Placental epithelial cell (primary cell): Measurements from ENCODE around the gene JUNB. TPM values are rescaled to one million over a fixed set of nuclear protein-coding genes. Genes with fewer than 3 reads are reported as not detected.

ENCODE experiments used
- small RNA-seq: library from RNA; depleted of rRNA; stranded (forward); fragments of <200 nt; gene quantifications from one replicate; pipeline ENCODE3, GENCODE V24; 2012
- total RNA-seq: library from RNA; depleted of rRNA; stranded (reverse); fragments of >200 nt; gene quantifications from 2 replicates; pipeline ENCODE4 v1.2.3, GENCODE V29; 2012

JUNB gene
- 91.9 and 180 TPM in 2 replicates for total RNA-seq

GRCh38 chr19:12791345-12792050 is at the start of gene JUNB:
TSS of gene JUNB (plus strand) at chr19:12791486. CDS start at chr19:12791772, 286 bp downstream.

GRCh38 chr19:12751635-12752034 is 39.7 kb upstream of the JUNB start, which contains the start of gene BEST2:
TSS of gene BEST2 (plus strand) at chr19:12751791. CDS start at chr19:12752593, 802 bp downstream.

DNA sequence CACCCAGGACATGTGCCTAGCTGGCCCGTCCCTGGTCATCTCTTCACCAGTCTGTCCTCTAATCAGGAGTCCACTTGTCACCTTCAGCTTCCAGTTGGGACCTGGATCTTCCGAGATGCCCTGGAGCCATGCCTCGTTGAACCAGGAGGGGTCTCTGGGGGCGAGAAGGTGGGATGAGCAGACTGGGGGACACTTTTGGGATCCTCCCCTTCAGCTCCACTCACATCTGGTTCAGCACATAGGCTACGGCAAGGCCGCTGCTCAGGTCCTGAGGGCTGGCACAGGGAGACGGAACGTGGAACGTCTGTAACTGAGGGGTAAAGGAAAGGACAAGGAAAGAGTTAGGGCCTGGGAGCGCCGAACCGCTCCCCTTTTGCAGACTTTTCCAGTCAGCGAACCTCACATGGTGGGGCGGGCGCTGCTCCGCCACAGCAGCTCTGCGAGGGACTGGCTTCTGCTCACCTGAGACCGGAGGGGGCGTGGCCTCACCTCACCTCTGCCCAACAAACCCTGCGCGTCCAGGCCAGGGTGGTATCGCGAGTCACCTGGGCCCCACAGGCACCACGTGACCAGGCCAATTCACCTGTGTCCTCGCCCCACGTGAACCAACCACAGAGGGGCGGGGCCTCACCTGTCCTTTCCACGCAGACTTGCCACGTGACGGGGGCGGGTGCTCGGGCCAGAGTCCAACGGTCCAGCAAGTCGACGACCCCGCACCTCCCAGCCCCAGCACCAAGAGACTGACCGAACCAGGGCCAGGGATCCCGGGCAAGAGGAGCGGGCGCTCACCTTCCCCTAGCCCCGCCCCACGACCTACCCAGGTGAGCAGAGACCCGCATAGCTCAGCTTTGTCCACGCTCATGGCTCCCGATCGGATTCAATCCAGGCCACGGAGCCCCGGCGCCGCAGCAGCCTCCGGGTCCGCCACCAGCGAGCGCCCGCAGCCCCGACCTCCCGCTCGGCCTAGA is 16.4 kb upstream of the JUNB start, which contains the start of gene HOOK2:
Gene HOOK2 (minus strand): TSS at position 965 of the 968 bp plus-strand sequence. CDS start 103 bp downstream, at position 862.

GRCh38 chr19:12801466-12802266 is 10.4 kb downstream of the JUNB start, which contains the start of the genes PRDX2 and THSD8:
TSS of gene PRDX2 (minus strand) at chr19:12801800. CDS start at chr19:12801261, 539 bp downstream.
TSS of gene THSD8 (plus strand) at chr19:12802069. CDS start at chr19:12802072, 3 bp downstream.

DNA sequence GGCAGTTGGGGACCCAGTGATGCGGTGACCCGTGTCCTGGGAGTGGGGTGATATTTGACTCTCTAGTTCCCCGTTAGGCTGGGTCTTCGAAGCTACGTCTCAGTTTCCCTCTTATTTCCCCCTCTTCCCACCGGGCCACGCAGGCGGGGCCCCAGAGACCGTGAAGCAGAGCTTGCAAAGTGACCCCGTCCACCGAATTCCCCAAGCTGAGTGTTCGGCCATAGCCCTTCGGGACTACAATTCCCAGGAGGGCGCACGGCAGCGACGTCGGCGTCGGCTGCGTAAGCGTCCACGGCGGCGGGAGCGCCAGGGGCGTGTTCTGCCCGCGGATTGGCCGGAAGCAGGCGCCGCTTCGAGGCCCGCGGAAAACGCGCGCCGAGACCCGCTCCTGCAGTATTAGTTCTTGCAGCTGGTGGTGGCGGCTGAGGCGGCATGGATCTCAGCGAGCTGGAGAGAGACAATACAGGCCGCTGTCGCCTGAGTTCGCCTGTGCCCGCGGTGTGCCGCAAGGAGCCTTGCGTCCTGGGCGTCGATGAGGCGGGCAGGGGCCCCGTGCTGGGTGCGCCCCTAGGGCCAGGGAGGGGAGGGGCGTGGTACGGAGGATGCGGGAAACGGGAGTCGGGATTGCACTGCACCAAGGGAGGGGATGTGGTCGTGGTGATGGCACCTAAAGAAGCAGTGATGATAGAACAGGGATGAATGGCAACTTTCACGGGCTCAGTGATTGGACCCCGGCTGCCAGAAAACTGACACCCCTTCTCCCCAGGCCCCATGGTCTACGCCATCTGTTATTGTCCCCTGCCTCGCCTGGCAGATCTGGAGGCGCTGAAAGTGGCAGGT is 15.2 kb downstream of the JUNB start, which contains the start of gene RNASEH2A:
Gene RNASEH2A (plus strand): TSS at position 343 of the 840 bp plus-strand sequence. CDS start 90 bp downstream, at position 433.

DNA sequence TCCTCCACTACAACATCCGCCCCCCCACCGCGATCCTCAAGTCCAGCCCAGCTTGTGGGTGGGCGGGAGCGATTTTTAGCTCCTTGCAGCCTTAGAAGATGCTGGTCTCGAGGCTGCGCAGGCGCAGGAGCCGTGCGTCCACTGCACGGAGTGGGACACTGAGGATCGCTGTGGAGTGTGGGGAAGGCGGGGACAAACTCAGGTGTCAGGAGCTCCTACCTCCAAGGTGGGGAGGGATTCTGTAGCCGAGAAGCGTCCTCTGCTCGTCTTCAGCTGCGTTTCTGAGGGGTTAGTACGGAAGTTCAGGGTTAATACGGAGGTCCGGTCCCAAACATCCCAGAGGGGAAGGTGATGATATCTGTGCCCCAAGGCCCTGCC is 43.3 kb downstream of the JUNB start, which contains the start of gene RTBDN:
Gene RTBDN (minus strand): TSS at position 14 of the 378 bp plus-strand sequence. CDS start 4,600 bp downstream, outside the sequence.

DNA sequence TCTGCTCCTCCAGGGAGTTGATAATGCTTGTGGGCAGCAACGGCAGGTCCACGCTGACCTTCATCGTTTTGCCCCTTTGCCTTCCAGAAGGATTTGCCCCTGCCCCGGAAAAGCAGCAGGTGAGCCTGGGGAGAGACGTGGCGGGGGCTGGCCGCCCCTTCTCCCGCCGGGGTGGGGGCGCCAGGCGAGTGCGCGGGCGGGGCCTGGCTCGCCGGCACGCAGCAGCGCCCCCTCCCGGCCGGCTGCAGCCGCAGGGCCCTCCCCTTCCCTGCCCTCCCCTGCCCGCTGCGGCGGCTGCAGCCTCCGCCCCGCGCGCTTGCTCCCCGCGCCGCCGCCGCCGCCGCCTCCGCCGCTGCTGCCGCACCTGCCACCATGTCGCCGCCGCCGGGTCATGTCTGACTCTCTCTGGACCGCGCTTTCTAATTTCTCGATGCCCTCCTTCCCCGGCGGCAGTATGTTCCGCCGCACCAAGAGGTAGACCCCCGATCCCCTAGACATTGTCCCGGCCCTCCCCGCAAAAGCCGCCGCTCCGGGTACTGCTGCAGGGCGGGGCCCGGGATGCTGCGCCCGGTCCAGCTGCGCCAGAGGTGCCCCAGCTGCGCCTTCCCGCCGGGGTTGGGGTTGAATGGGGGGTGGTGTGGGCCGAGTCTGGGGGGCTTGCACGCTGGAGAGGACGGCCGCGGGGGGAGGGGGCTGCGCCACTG is 47.0 kb downstream of the JUNB start, which contains the start of gene MAST1:
Gene MAST1 (plus strand): TSS at position 334 of the 704 bp plus-strand sequence. CDS start 58 bp downstream, at position 392.

Small RNA genes lying within 50 kb of the gene (small RNA-seq; reads per million reads assigned to genes)
- 0.23 reads per million for gene MIR5684

Other genes starting within 250 kb of the JUNB start
- 8.7 and 12.6 TPM in 2 replicates for gene ZNF564, start 240.0 kb upstream of the JUNB start, total RNA-seq
- 8.9 and 9.4 TPM in 2 replicates for gene ZNF490, start 180.7 kb upstream of the JUNB start, total RNA-seq
- 12.6 and 14.0 TPM in 2 replicates for gene ZNF791, start 180.6 kb upstream of the JUNB start, total RNA-seq
- gene MAN2B1, start 124.7 kb upstream of the JUNB start, total RNA-seq = 41.6 and 50.6 TPM in 2 replicates
- gene WDR83, start 124.7 kb upstream of the JUNB start, total RNA-seq = 9.0 and 9.1 TPM in 2 replicates
- 59.3 and 66.4 TPM in 2 replicates for gene DHPS, start 109.6 kb upstream of the JUNB start, total RNA-seq
- not detected in 2 replicates for gene GNG14, start 103.5 kb upstream of the JUNB start, total RNA-seq
- 15.7 and 19.8 TPM in 2 replicates for gene FBXW9, start 94.9 kb upstream of the JUNB start, total RNA-seq
- 39.5 and 59.7 TPM in 2 replicates for gene TNPO2, start 67.6 kb upstream of the JUNB start, total RNA-seq
- 111 and 226 TPM in 2 replicates for gene TRIR, start 56.8 kb upstream of the JUNB start, total RNA-seq
- 76.6 and 122 TPM in 2 replicates for gene GET3, start 54.0 kb upstream of the JUNB start, total RNA-seq
- not detected in 2 replicates for gene BEST2, start 39.7 kb upstream of the JUNB start, total RNA-seq
- 24.1 and 41.6 TPM in 2 replicates for gene HOOK2, start 15.9 kb upstream of the JUNB start, total RNA-seq
- gene PRDX2, start 10.3 kb downstream of the JUNB start, total RNA-seq = 190 and 206 TPM in 2 replicates
- not detected in 2 replicates for gene THSD8, start 10.6 kb downstream of the JUNB start, total RNA-seq
- 13.3 and 21.5 TPM in 2 replicates for gene RNASEH2A, start 15.1 kb downstream of the JUNB start, total RNA-seq
- gene RTBDN, start 43.1 kb downstream of the JUNB start, total RNA-seq = not detected in 2 replicates
- gene MAST1, start 47.0 kb downstream of the JUNB start, total RNA-seq = under 0.01 and 0.43 TPM in 2 replicates
- gene DNASE2, start 90.0 kb downstream of the JUNB start, total RNA-seq = 28.7 and 30.7 TPM in 2 replicates
- not detected in 2 replicates for gene KLF1, start 95.7 kb downstream of the JUNB start, total RNA-seq
- 17.7 and 42.1 TPM in 2 replicates for gene GCDH, start 99.7 kb downstream of the JUNB start, total RNA-seq
- gene SYCE2, start 127.8 kb downstream of the JUNB start, total RNA-seq = 0.39 TPM in 1 of 2 replicates, not detected in the other
- gene FARSA, start 142.2 kb downstream of the JUNB start, total RNA-seq = 47.1 and 54.3 TPM in 2 replicates
- gene CALR, start 147.1 kb downstream of the JUNB start, total RNA-seq = 1,956 and 2,934 TPM in 2 replicates
- 61.2 and 89.9 TPM in 2 replicates for gene RAD23A, start 154.4 kb downstream of the JUNB start, total RNA-seq
- 13.0 and 18.3 TPM in 2 replicates for gene GADD45GIP1, start 165.7 kb downstream of the JUNB start, total RNA-seq
- 0.11 TPM in 1 of 2 replicates, not detected in the other for gene DAND5, start 178.1 kb downstream of the JUNB start, total RNA-seq
- 2.6 and 5.9 TPM in 2 replicates for gene NFIX, start 204.0 kb downstream of the JUNB start, total RNA-seq